HFF-Myc (cell line): ENCODE data around the gene SLC25A4.

ENCODE experiments used
- DNase-seq: peaks from one replicate; pipeline ENCODE4 v3.0.0-alpha.2; 2011; ENCODE audit warnings: low read depth; ENCODE audit errors: extremely low read depth
- H3K4me3 ChIP-seq: replicated peaks from 2 replicates; pipeline ENCODE4 v1.5.1; 2011; ENCODE audit warnings: low read depth, mild to moderate bottlenecking, control low read depth, low read length
- TF ChIP-seq, protein P1 (sequence below): IDR thresholded peaks from 2 replicates; pipeline ENCODE4 v1.5.1; 2012; ENCODE audit warnings: mild to moderate bottlenecking, low read depth, low read length, control low read depth; ENCODE audit errors: missing control alignments

Gene SLC25A4

DNA sequence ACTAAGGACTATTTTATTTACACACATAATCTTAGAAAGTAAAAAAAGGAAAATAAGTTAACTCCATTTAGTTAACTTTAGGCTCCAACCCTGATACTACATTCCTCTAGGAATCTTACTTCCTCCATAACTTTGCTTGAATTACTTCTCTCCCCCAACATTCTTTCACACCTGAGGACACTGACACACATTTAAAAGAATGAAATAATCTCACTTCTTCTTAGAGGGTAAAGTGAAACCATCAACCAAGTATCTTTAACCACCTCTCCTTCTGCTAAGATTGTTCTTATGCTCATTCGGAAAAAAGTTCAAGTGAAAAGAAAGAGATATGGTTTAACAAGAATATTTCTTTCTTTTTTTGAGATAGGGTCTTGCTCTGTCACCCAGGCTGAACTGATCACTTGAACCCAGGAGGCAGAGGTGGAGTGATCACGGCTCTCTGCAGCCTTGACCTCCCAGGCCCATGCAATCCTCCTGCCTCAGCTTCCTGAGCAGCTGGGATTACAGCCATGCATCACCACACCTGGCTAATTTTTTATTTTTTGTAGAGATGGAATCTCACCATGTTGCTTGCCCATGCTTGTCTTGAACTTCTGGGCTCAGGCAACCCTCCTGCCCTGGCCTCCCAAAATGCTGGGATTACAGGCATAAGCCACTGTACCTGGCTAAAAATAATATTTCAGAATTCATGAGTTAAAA is 28.5 kb downstream of the SLC25A4 start:
- no peak overlapping the region for H3K4me3 ChIP-seq
- TF ChIP-seq, protein P1, sequence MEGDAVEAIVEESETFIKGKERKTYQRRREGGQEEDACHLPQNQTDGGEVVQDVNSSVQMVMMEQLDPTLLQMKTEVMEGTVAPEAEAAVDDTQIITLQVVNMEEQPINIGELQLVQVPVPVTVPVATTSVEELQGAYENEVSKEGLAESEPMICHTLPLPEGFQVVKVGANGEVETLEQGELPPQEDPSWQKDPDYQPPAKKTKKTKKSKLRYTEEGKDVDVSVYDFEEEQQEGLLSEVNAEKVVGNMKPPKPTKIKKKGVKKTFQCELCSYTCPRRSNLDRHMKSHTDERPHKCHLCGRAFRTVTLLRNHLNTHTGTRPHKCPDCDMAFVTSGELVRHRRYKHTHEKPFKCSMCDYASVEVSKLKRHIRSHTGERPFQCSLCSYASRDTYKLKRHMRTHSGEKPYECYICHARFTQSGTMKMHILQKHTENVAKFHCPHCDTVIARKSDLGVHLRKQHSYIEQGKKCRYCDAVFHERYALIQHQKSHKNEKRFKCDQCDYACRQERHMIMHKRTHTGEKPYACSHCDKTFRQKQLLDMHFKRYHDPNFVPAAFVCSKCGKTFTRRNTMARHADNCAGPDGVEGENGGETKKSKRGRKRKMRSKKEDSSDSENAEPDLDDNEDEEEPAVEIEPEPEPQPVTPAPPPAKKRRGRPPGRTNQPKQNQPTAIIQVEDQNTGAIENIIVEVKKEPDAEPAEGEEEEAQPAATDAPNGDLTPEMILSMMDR, result no peak
- DNase-seq, result no peak

DNA sequence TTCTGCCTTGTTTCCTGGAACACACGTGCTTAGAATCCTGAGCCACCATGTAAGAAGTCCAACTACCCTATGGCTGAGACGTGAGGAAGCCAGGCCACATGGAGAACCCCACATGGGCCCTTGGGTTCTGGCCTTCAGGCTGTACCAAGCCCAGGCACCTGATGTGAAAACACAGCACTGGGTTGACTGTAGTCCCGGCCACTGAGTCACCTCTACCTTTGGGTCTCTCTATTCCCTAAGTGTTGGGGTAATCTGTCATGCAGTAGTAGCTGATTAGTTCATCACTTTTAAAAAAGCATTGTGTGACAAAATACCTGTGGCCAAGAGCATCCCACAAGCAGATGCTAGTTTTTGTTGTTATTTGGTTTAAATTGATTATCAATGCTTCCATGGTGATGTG is 36.4 kb downstream of the SLC25A4 start:
- DNase-seq, result no peak
- no peak overlapping the region for H3K4me3 ChIP-seq
- TF ChIP-seq, protein P1, result no peak

DNA sequence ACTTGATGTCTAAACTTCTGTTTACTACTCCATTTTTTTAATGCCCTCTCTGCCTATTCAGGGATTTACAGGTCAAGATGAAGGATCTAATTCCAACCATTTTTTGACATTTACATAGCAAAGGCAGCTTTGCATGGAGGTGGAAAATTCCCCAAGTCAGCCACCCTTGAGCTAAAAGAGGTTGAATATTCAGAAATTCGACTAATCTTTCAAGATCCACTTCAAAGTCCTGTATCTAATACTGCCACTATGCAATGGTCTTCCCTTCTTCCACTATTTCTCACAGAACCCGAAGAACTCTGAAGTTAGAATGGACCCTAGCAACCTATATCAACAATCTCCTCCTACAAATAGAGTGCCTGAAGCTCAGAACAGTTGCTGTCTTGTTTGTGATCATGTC is 39.2 kb downstream of the SLC25A4 start:
- H3K4me3 ChIP-seq, result no peak overlapping the region
- TF ChIP-seq, protein P1, result no peak
- DNase-seq, result no peak

DNA sequence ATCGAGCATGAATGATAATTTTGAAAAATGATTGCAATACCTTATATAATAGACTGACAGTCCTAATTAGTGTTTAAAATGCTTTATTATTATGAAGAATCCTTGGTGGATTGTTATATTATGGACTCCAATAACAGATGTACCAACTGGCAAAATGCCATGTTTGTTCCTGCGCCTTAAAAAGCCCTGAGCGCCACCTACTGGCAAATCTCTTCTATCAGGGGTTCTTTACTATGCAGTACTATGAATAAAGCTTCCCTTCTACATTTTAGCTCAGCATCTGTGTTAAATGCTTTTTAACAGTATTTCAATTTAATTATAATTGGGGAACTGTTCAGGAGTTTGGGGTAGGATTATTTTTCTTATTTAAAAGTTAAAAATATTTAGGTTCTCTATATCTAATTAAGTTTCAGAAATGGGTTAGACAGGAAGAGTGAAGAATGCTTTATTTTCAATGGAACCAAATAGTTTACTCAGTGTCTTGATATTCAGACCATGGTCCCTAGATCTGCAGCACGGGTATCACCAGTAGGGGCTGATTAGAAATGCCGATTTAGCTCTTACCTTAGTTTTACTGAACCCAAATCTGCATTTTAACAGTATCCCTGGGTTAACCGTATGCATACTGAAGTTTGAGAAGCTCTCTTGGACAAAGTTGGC is 40.7 kb downstream of the SLC25A4 start:
- peak; percentile 89 for DNase-seq
- no peak overlapping the region for H3K4me3 ChIP-seq
- TF ChIP-seq, protein P1, result peak; percentile 85

DNA sequence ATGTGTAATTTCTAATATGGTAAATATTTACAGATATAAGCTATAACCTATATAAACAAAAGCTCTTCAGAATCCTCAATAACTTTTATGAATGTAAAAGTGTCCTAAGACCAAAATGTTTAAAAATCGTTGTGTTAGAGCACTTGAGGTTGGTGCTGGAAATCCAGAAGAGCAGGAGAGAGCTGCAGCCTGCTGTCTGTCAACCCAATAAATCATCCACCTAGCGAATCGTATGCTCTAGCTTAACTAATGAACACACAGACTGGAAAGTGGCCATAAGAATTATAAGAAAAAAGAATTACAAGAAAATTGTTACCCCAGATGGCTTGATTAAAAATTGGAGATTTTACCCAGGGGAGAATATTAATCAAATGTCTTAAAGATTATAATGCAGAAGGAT is 43.7 kb downstream of the SLC25A4 start:
- DNase-seq, result no peak
- TF ChIP-seq, protein P1, result no peak

DNA sequence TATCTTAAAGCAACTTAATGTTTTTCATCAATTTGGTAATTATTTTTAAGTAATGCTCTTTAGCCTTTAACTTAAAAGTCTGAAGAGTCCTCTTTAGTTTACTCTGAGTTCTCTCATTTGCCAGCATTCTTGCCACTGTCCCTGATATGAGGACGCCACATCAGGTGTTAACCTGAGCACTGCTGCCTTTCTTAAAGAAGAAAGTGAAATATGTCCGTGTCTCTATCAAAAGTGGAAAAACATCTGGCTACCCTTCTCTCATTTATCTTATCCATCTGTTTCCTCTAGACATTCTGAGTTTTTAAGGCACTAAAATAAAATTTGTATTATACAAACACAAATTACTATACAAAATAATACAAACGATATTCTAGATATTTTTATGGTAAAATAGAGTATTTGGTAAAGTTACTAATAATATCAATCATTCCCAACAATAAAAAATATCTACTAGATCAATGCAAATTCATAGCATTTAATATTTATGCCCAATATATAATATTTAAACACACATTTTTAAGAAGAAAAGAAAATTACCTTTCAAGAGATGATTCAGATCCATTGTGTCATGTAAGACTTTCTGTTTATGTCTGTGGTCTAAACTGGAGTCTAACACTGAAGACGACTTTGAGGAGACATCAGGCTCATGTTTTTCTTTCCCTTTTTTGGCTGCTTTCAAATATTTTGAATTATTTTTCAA is 46.7 kb downstream of the SLC25A4 start:
- TF ChIP-seq, protein P1, result no peak
- no peak overlapping the region for H3K4me3 ChIP-seq
- no peak for DNase-seq

More for the DNA sequence above, 43.7 kb downstream of the SLC25A4 start:
- no peak overlapping the region for H3K4me3 ChIP-seq
